Measurements from ENCODE around the gene BCL6. TPM values are rescaled to one million over a fixed set of nuclear protein-coding genes. Genes with fewer than 3 reads are reported as not detected.

Gene BCL6
- total RNA-seq, 4 donors from 2014 or later = 86.0 to 161 (median 111) TPM

GRCh38 chr3:187717572-187717971, 27.7 kb downstream of the BCL6 start:
- Histone ChIP-seq H3K27ac (replicated peaks in 1 of 4) (no peak overlapping the region), H3K9me3 (no peaks in the 10 kb centered on the region), H3K4me1 (peaks cover 0 to 33% (median 22%) of the 10 kb centered on the region in 4 donors), H3K36me3 (peaks cover 16 to 24% (median 22%) of the 10 kb centered on the region in 4 donors), H3K27me3 (no peaks in the 10 kb centered on the region), H3K4me3 (no peak overlapping the region)
- TF ChIP-seq CTCF (IDR thresholded peaks at IDR 0.05) = no peak
- TF ChIP-seq EP300 (IDR thresholded peaks at IDR 0.05) = no peak
- no peak for TF ChIP-seq POLR2AphosphoS5 (IDR thresholded peaks at IDR 0.05)
- no peak for TF ChIP-seq POLR2A (IDR thresholded peaks at IDR 0.05; ENCODE audit: low read depth)
- WGBS = 57% methylated on average over 1 of the region's 1 CpG
- no peak for DNase-seq (ENCODE audit: extremely low spot score)
- intact Hi-C loops (cut with DNase I) = no loop called here

- intact Hi-C loops (cut with DNase I) = loop anchor here (2.0 kb wide), 1 partner anchor 396 kb away; no protein-coding TSS in a partner anchor
Observed at GRCh38 chr3:187714404-187714979, 30.8 kb downstream of the BCL6 start.

GRCh38 chr3:187713504-187713903, 31.8 kb downstream of the BCL6 start:
- no peaks in the 10 kb centered on the region for H3K27me3 ChIP-seq
- DNase-seq (ENCODE audit: extremely low spot score) = no peak
- TF ChIP-seq CTCF (IDR thresholded peaks at IDR 0.05) (no peak), POLR2A (IDR thresholded peaks at IDR 0.05; ENCODE audit: low read depth) (no peak), EP300 (IDR thresholded peaks at IDR 0.05) (no peak), POLR2AphosphoS5 (IDR thresholded peaks at IDR 0.05) (no peak)
- peaks cover 0 to 15% (median 8%) of the 10 kb centered on the region in 4 donors for H3K4me1 ChIP-seq
- no peaks in the 10 kb centered on the region for H3K36me3 ChIP-seq
- H3K27ac ChIP-seq (replicated peaks in 1 of 4) = no peak overlapping the region
- H3K4me3 ChIP-seq = no peak overlapping the region
- intact Hi-C loops (cut with DNase I) = no loop called here
- WGBS = 78% methylated on average over 2 of the region's 2 CpGs
- no peaks in the 10 kb centered on the region for H3K9me3 ChIP-seq

More at GRCh38 chr3:187714404-187714979, 30.8 kb downstream of the BCL6 start:
- H3K9me3 ChIP-seq = no peaks in the 10 kb centered on the region
- DNase-seq (ENCODE audit: extremely low spot score) = no peak
- H3K36me3 ChIP-seq = no peaks in the 10 kb centered on the region
- H3K4me1 ChIP-seq = peaks cover 0 to 17% (median 8%) of the 10 kb centered on the region in 4 donors
- H3K27ac ChIP-seq (replicated peaks in 1 of 4) = no peak overlapping the region
- TF ChIP-seq POLR2AphosphoS5 (IDR thresholded peaks at IDR 0.05) = peak in 1 of 2 donors; percentile 35
- TF ChIP-seq CTCF (IDR thresholded peaks at IDR 0.05) = peak; percentile 92 to 98 (median 95)
- TF ChIP-seq EP300 (IDR thresholded peaks at IDR 0.05) = no peak
- no peak overlapping the region for H3K4me3 ChIP-seq
- no peaks in the 10 kb centered on the region for H3K27me3 ChIP-seq
- 18% methylated on average over 4 of the region's 4 CpGs for WGBS

- Histone ChIP-seq H3K4me3 (no peak overlapping the region), H3K4me1 (peaks cover 0 to 9% (median 7%) of the 10 kb centered on the region in 4 donors), H3K27ac (replicated peaks in 1 of 4) (no peak overlapping the region), H3K9me3 (no peaks in the 10 kb centered on the region), H3K36me3 (no peaks in the 10 kb centered on the region), H3K27me3 (no peaks in the 10 kb centered on the region)
- no peak for DNase-seq (ENCODE audit: extremely low spot score)
- no peak for TF ChIP-seq CTCF (IDR thresholded peaks at IDR 0.05)
- TF ChIP-seq POLR2A (IDR thresholded peaks at IDR 0.05; ENCODE audit: low read depth) = no peak
- no peak for TF ChIP-seq POLR2AphosphoS5 (IDR thresholded peaks at IDR 0.05)
- no peak for TF ChIP-seq EP300 (IDR thresholded peaks at IDR 0.05)
- intact Hi-C loops (cut with DNase I) = no loop called here
- 83% methylated on average over 4 of the region's 4 CpGs for WGBS
Observed at GRCh38 chr3:187709155-187709554, 36.1 kb downstream of the BCL6 start.

GRCh38 chr3:187708696-187709095, 36.6 kb downstream of the BCL6 start:
- Histone ChIP-seq H3K27ac (replicated peaks in 1 of 4) (no peak overlapping the region), H3K4me1 (peaks cover 0 to 4% (median 3%) of the 10 kb centered on the region in 4 donors), H3K36me3 (no peaks in the 10 kb centered on the region), H3K4me3 (no peak overlapping the region), H3K9me3 (no peaks in the 10 kb centered on the region), H3K27me3 (no peaks in the 10 kb centered on the region)
- TF ChIP-seq POLR2AphosphoS5 (IDR thresholded peaks at IDR 0.05) = no peak
- TF ChIP-seq EP300 (IDR thresholded peaks at IDR 0.05) = no peak
- no peak for TF ChIP-seq CTCF (IDR thresholded peaks at IDR 0.05)
- no peak for TF ChIP-seq POLR2A (IDR thresholded peaks at IDR 0.05; ENCODE audit: low read depth)
- intact Hi-C loops (cut with DNase I) = no loop called here
- no peak for DNase-seq (ENCODE audit: extremely low spot score)

Data from esophagus muscularis mucosa (tissue), 4 donors.